Prostate gland (tissue), 2 donors: Measurements from ENCODE around the gene FFAR2.

Experiments used
- POLR2AphosphoS5 ChIP-seq: sonication (generic); formaldehyde crosslinking; IDR thresholded peaks from one replicate; pipeline ENCODE4 v1.6.1; 2017; ENCODE audit warnings: antibody characterized with exemption
- TF ChIP-seq, protein P1 (sequence below), 4 experiments: fragments of 200-600 bp in 2 of 4; fragments of 450-650 bp in 2 of 4; sonication (generic) in 2 of 4; IDR thresholded peaks; 1 replicate in 3 of 4; 2 replicates in 1 of 4; pipeline ENCODE4 v1.5.1; 2016 to 2019; ENCODE audit warnings: antibody characterized with exemption in 4 of 4, mild to moderate bottlenecking in 2 of 4, moderate library complexity in 2 of 4

DNA sequence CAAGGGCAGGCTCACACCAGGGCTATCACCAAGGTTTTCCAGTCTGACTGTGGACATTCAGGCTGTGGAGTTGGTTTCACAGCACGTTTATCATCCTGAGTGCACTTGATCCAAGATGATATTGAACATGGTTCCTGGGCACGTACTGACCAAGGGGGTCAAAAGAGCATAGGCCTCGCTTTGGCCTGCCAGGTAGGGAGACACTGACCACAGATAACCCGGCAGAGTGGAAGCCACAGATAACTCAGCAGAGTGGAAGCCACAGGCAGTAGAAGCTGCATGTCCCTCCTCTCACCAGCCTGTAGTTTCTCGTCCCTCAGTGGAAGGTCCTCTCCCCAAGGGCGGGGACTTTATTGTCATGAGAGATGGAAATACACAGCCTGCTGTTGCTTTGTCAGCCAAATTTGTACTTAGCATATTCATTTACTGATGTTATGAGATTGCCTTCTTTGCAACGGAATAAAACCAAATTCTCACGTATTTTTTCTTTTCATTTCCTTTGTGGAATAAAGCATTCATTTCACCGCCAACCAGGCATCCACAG, 51.0 kb downstream of the FFAR2 start:
- TF ChIP-seq, protein P1, sequence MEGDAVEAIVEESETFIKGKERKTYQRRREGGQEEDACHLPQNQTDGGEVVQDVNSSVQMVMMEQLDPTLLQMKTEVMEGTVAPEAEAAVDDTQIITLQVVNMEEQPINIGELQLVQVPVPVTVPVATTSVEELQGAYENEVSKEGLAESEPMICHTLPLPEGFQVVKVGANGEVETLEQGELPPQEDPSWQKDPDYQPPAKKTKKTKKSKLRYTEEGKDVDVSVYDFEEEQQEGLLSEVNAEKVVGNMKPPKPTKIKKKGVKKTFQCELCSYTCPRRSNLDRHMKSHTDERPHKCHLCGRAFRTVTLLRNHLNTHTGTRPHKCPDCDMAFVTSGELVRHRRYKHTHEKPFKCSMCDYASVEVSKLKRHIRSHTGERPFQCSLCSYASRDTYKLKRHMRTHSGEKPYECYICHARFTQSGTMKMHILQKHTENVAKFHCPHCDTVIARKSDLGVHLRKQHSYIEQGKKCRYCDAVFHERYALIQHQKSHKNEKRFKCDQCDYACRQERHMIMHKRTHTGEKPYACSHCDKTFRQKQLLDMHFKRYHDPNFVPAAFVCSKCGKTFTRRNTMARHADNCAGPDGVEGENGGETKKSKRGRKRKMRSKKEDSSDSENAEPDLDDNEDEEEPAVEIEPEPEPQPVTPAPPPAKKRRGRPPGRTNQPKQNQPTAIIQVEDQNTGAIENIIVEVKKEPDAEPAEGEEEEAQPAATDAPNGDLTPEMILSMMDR (IDR thresholded peaks at IDR 0.05): no peak
- no peak for TF ChIP-seq POLR2AphosphoS5
